Epithelial cell of proximal tubule (primary cell): ENCODE measurements around the gene CMTM3. TPM values are rescaled to one million over a fixed set of nuclear protein-coding genes. Genes with fewer than 3 reads are reported as not detected.

Experiments used
- DNase-seq: peaks from one replicate; pipeline ENCODE4 v3.0.0-alpha.2; 2011; ENCODE audit warnings: low read depth
- H3K4me3 ChIP-seq: 2 replicates; pipeline ENCODE4 v1.5.1; 2011; ENCODE audit warnings: low read depth, mild to moderate bottlenecking, low read length
- CTCF ChIP-seq: conservative IDR thresholded peaks from 2 replicates; pipeline ENCODE4 v1.5.1; 2012; ENCODE audit warnings: low read depth, mild to moderate bottlenecking, low read length
- total RNA-seq: library from RNA; depleted of rRNA; stranded (reverse); fragments of >200 nt; gene quantifications from 2 replicates; pipeline ENCODE4 v1.2.3, GENCODE V29; 2015

Gene CMTM3
- total RNA-seq, 1 donor from 2014 or later = 122 TPM

GRCh38 chr16:66649636-66650205 lies 45.2 kb downstream of the CMTM3 start:
- no peak for DNase-seq
- H3K4me3 ChIP-seq = no peak overlapping the region
- no peak for TF ChIP-seq CTCF

- DNase-seq = no peak
- H3K4me3 ChIP-seq = no peak overlapping the region
- TF ChIP-seq CTCF = peak; percentile 95
Observed at GRCh38 chr16:66650707-66651473, 46.4 kb downstream of the CMTM3 start.

- no peak overlapping the region for H3K4me3 ChIP-seq
- no peak for TF ChIP-seq CTCF
- no peak for DNase-seq
Observed at GRCh38 chr16:66651474-66651765, 46.9 kb downstream of the CMTM3 start.

- no peak overlapping the region for H3K4me3 ChIP-seq
Observed at GRCh38 chr16:66651965-66652364, 47.5 kb downstream of the CMTM3 start.

GRCh38 chr16:66652661-66653360 lies 48.3 kb downstream of the CMTM3 start:
- no peak overlapping the region for H3K4me3 ChIP-seq
- no peak for DNase-seq
- no peak for TF ChIP-seq CTCF

More at GRCh38 chr16:66651965-66652364, 47.5 kb downstream of the CMTM3 start:
- no peak for TF ChIP-seq CTCF
- DNase-seq = no peak

- TF ChIP-seq CTCF = no peak
- no peak for DNase-seq
- H3K4me3 ChIP-seq = no peak overlapping the region
Observed at GRCh38 chr16:66653581-66654350, 49.3 kb downstream of the CMTM3 start.
